ENCODE results near the gene POLD4. TPM values are rescaled to one million over a fixed set of nuclear protein-coding genes. Genes with fewer than 3 reads are reported as not detected.

The POLD4 gene
- total RNA-seq, 4 donors from 2014 or later: 65.7 to 87.3 (median 74.4) TPM

DNA sequence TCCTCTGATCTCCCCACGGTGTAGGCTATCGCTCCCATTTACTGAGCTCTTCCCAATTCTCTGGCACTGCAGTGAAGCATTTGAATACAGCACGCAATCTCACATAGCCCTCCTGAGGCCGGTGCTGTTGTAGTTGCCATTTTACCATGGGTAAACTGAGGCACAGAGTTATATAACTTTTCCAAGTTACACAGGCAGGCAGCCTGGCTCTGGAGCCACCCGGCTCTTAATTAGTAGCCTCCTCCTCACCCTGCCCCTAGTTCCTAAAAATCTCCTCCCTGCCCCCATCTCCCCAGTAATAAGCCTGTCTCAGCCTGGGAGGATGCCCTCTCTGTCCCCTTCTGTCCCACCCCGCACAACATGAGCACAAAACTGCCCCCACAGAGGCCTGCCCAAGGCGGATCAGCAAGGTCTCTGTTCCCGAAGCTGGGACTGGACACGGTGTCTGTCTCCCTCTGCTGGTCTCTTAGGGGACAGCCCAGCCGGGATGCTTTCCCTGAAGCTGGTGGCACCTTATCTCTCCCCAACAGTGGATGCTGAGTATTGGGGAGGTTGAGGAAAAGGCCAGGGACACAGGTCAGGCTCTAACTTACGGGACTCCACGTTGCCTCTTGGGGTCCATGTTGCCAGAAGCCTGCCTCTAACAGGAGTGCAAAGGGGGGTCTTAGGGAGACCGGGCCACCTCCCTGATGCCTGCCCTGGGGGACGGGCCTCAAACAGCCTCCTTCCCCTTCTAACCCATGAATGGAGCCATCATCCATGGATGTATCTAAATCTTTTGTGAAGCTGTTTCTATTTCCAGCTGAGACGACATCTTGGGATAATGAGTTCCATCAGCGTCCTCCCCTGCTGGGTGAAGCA lies 29.2 kb upstream of the POLD4 start:
- no peaks in the 10 kb centered on the region for H3K9me3 ChIP-seq
- no peaks in the 10 kb centered on the region for H3K27me3 ChIP-seq
- H3K27ac ChIP-seq: no peak overlapping the region
- TF ChIP-seq POLR2AphosphoS5 (IDR thresholded peaks at IDR 0.05) (no peak), POLR2A (IDR thresholded peaks at IDR 0.05) (no peak), EP300 (IDR thresholded peaks at IDR 0.05) (no peak)
- TF ChIP-seq, protein P1, sequence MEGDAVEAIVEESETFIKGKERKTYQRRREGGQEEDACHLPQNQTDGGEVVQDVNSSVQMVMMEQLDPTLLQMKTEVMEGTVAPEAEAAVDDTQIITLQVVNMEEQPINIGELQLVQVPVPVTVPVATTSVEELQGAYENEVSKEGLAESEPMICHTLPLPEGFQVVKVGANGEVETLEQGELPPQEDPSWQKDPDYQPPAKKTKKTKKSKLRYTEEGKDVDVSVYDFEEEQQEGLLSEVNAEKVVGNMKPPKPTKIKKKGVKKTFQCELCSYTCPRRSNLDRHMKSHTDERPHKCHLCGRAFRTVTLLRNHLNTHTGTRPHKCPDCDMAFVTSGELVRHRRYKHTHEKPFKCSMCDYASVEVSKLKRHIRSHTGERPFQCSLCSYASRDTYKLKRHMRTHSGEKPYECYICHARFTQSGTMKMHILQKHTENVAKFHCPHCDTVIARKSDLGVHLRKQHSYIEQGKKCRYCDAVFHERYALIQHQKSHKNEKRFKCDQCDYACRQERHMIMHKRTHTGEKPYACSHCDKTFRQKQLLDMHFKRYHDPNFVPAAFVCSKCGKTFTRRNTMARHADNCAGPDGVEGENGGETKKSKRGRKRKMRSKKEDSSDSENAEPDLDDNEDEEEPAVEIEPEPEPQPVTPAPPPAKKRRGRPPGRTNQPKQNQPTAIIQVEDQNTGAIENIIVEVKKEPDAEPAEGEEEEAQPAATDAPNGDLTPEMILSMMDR (IDR thresholded peaks at IDR 0.05): peak in 3 of 4 experiments; percentile 97 to 100 (median 98)
- peak; percentile 82 for ATAC-seq
- H3K4me1 ChIP-seq: peaks cover 0 to 24% (median 0%) of the 10 kb centered on the region in 3 donors
- no peaks in the 10 kb centered on the region for H3K36me3 ChIP-seq
- no peak overlapping the region for H3K4me3 ChIP-seq
- 65 to 90% methylated on average over 2 to 8 of the region's 16 CpGs for WGBS, 2 donors (ENCODE audit: low coverage in 1 of 2)

DNA sequence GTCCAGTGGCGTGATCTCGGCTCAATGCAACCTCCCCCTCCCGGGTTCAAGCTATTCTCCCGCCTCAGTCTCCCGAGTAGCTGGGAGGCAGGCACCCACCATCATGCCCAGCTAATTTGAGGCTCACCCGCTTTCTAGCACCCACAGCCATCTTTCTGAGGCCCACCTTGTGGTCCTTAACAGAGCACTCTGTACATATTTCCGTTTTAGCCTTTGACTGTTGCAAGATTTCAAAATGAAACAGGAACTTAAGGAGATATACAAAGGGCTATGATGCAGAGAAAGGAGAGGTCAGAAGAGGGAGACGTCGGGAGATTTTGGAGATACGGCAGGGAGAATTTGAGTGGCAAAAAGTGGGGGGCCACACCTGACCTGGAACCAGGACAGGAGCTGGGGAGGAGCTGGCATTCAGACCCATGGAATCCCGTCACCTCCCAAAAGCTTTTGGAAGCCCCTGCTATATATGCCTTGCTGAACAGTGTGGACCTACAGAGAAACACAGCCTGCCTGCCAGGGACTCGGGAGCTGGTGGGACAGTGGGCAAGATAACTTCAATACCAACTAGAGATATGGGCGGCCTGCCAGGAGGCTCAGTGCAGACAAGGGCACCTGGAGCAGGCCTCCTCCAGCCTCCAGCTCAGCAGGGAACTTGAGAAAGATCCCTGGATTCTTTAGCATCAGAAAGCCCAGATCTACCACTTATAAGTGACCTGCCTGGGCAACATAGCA lies 28.1 kb upstream of the POLD4 start:
- ATAC-seq: no peak
- TF ChIP-seq, protein P1 (IDR thresholded peaks at IDR 0.05): no peak
- TF ChIP-seq POLR2A (IDR thresholded peaks at IDR 0.05) (no peak), POLR2AphosphoS5 (IDR thresholded peaks at IDR 0.05) (no peak), EP300 (IDR thresholded peaks at IDR 0.05) (no peak)
- Histone ChIP-seq H3K27me3 (no peaks in the 10 kb centered on the region), H3K36me3 (no peaks in the 10 kb centered on the region), H3K4me1 (peaks cover 0 to 24% (median 0%) of the 10 kb centered on the region in 3 donors), H3K27ac (peak overlapping the region in 1 of 4 donors; percentile 17), H3K9me3 (no peaks in the 10 kb centered on the region), H3K4me3 (no peak overlapping the region)
- 66 to 73% methylated on average over 5 to 11 of the region's 13 CpGs for WGBS, 2 donors (ENCODE audit: low coverage in 1 of 2)

DNA sequence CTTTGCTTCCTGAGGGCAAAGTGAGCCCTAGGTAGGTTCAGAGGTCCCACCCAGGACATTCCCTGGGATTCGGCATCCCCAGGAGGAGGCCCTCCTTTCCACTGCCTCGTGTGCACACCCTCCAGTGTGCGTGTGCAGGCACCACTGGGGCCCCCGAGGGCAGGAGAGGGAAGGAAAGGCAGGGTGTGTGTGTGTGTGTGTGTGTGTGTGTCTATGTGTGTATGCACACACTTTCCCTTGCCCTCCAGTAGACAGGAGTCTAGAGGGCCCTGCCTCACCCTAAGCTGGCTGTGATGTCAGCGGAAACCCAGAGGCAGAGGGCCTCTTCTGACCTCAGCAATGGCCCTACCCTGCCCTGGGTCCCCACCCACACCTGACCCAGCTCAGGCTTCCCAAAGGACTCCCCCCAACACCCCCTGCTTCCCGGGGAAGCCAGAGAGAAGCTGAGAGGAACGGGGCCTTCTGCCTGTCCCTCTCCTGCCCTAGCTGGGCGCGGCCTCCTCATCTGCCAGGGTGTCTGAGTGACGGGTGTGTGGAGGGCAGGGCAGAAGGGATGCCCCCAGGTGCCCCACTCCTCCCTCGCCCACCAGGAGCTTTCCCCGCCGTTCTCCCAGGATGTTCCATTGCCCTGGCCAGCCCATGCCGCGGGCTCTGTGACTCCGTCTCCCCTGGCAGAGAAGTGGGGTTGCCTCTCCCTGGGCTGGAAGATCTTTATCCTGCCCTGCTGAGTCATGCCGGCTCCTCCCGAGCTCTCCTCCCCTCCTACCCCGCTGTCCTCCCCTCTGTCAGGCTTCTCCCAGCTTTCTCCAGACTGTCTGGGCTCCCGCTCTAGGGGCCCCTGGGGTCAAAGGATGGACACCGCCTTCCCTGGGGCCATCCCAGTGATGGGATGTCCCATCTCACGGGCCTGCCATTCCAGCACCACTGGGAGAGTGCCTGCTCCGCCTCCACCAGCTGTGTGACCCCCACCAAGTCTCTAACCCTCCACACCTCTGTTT lies 26.0 kb upstream of the POLD4 start:
- ATAC-seq: no peak
- 71% methylated on average over 12 of the region's 23 CpGs; no CpG with 5 or more reads in 1 of the 2 donors for WGBS, 2 donors (ENCODE audit: low coverage in 1 of 2)

DNA sequence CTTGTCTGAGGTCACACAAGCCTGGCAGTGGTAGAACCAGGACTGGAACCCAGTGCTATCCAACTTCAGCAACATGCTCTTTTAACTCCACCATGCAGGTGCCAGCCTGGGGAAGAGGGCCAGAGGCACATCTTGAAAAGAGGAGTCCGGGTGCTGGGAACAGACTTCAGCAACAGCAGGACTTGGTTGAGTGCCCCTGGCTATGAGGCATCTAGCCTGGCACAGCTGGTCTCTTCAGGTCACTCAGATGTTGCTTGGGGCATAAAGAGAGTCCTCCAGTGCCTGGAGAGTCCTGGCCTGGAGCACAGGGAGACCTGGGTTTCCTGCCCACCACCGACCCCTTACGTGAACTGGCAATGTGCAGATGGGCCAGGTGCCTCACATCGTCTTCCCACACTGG lies 25.2 kb upstream of the POLD4 start:
- TF ChIP-seq, protein P1 (IDR thresholded peaks at IDR 0.05): no peak
- TF ChIP-seq EP300 (IDR thresholded peaks at IDR 0.05) (no peak), POLR2A (IDR thresholded peaks at IDR 0.05) (no peak), POLR2AphosphoS5 (IDR thresholded peaks at IDR 0.05) (no peak)
- Histone ChIP-seq H3K27ac (no peak overlapping the region), H3K9me3 (no peaks in the 10 kb centered on the region), H3K27me3 (no peaks in the 10 kb centered on the region), H3K4me3 (no peak overlapping the region), H3K4me1 (peaks cover 0 to 39% (median 12%) of the 10 kb centered on the region in 3 donors), H3K36me3 (no peaks in the 10 kb centered on the region)
- no peak for ATAC-seq
- 100% methylated on average over 1 of the region's 4 CpGs for WGBS, 2 donors (ENCODE audit: low coverage in 1 of 2)

More for the DNA sequence above, 26.0 kb upstream of the POLD4 start:
- Histone ChIP-seq H3K4me1 (peaks cover 0 to 31% (median 12%) of the 10 kb centered on the region in 3 donors), H3K27me3 (no peaks in the 10 kb centered on the region), H3K27ac (no peak overlapping the region), H3K36me3 (no peaks in the 10 kb centered on the region), H3K4me3 (no peak overlapping the region), H3K9me3 (no peaks in the 10 kb centered on the region)
- TF ChIP-seq POLR2A (IDR thresholded peaks at IDR 0.05) (no peak), POLR2AphosphoS5 (IDR thresholded peaks at IDR 0.05) (no peak), EP300 (IDR thresholded peaks at IDR 0.05) (no peak)
- TF ChIP-seq, protein P1 (IDR thresholded peaks at IDR 0.05): no peak
